Esophagus mucosa (tissue), 1 donor: ENCODE results near the gene TBX15. TPM values are rescaled to one million over a fixed set of nuclear protein-coding genes. Genes with fewer than 3 reads are reported as not detected.

Source experiments
- ATAC-seq: fragments of 200-7000 bp; cut with Tn5 transposase; one replicate; pipeline ENCODE4 v1.9.1; 2020
- total RNA-seq: library from RNA; stranded (reverse); gene quantifications from one replicate; pipeline ENCODE4 v1.2.4, GENCODE V29; 2023
- donor health status: DM: yes; HTN: yes; CAD: no.

The TBX15 gene
- not detected for total RNA-seq

- ATAC-seq, result no peak
Observed at GRCh38 chr1:118988186-118989005, at the start of gene TBX15. Gene TBX15 (minus strand): TSS chr1:118988343. CDS start chr1:118987795, 548 bp downstream.

- no peak for ATAC-seq
Observed at GRCh38 chr1:119034359-119034758, 46.2 kb upstream of the TBX15 start.

GRCh38 chr1:119032986-119033385 lies 44.8 kb upstream of the TBX15 start:
- ATAC-seq, result no peak

GRCh38 chr1:119027759-119028158 lies 39.6 kb upstream of the TBX15 start:
- ATAC-seq, result peak; percentile 36

- no peak for ATAC-seq
Observed at GRCh38 chr1:119026956-119027355, 38.8 kb upstream of the TBX15 start.

- ATAC-seq, result no peak
Observed at GRCh38 chr1:119015547-119015946, 27.4 kb upstream of the TBX15 start.

- no peak for ATAC-seq
Observed at GRCh38 chr1:119012383-119012782, 24.2 kb upstream of the TBX15 start.

GRCh38 chr1:119011706-119012105 lies 23.6 kb upstream of the TBX15 start:
- no peak for ATAC-seq

- no peak for ATAC-seq
Observed at GRCh38 chr1:119011116-119011515, 23.0 kb upstream of the TBX15 start.

GRCh38 chr1:119010201-119010600 lies 22.1 kb upstream of the TBX15 start:
- ATAC-seq, result no peak

- ATAC-seq, result no peak
Observed at GRCh38 chr1:119009312-119009655, 21.1 kb upstream of the TBX15 start.

- ATAC-seq, result peak; percentile 55
Observed at GRCh38 chr1:119008483-119009311, 20.6 kb upstream of the TBX15 start.

GRCh38 chr1:119007670-119008482 lies 19.7 kb upstream of the TBX15 start:
- peak; percentile 29 for ATAC-seq

GRCh38 chr1:119007339-119007669 lies 19.2 kb upstream of the TBX15 start:
- no peak for ATAC-seq

GRCh38 chr1:119006406-119007279 lies 18.5 kb upstream of the TBX15 start:
- no peak for ATAC-seq

- ATAC-seq, result no peak
Observed at GRCh38 chr1:119005724-119006405, 17.7 kb upstream of the TBX15 start.

GRCh38 chr1:119004781-119005180 lies 16.6 kb upstream of the TBX15 start:
- ATAC-seq, result no peak

GRCh38 chr1:119004129-119004527 lies 16.0 kb upstream of the TBX15 start:
- ATAC-seq, result no peak

- ATAC-seq, result no peak
Observed at GRCh38 chr1:119003413-119004128, 15.4 kb upstream of the TBX15 start.

- ATAC-seq, result peak; percentile 94
Observed at GRCh38 chr1:119002028-119002686, 14.0 kb upstream of the TBX15 start.
